GM13976 (cell line): ENCODE measurements around the gene RPL22.

Experiments used
- DNase-seq: peaks from one replicate; pipeline ENCODE4 v3.0.0; 2012; ENCODE audit warnings: low spot score
- in situ Hi-C: fragments of 300-500 bp; cut with MboI; formaldehyde crosslinking; loops from one replicate; pipeline ENCODE4 v1.12.0; 2022; ENCODE audit warnings: low sequenced_read_pairs, mixed read lengths, inconsistent platforms; ENCODE audit not compliant: unreplicated experiment
- TF ChIP-seq, protein P1 (sequence below): IDR thresholded peaks from 2 replicates; pipeline ENCODE4 v1.5.1; 2012; ENCODE audit warnings: borderline replicate concordance, mild to moderate bottlenecking; ENCODE audit not compliant: insufficient read depth; ENCODE audit errors: extremely low read depth, missing control alignments, control extremely low read depth

RPL22 gene

DNA sequence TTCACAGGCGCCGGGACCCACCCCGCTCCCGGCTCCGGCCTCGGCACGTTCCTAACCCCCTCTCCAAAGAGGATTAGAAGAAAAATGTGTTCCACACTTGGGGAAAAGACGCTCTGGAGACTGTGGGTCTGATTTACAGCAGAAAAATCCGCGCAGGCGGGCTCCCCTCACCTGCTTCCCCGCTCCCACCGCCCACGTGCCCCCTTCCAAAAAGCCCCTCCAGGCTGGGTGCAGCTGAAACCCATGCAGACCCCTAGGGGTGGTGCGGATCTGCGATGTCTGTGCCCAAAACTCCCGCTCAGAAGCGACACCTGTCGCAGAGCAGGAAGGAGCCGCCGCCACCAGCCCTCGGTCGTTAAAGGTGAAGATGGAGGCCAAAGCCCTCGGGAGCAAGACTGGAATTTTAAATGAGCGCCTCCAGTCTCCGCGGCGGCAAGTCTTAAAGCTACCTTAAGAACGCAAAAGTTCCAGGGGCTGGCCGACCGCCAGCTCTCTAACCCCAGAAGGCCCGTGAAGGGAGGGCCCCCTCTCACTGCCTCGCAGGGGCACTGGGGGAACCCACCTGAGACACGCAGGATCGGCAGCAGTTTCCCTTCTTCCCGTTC is 18.6 kb downstream of the RPL22 start:
- in situ Hi-C loops: no loop called here
- TF ChIP-seq, protein P1, sequence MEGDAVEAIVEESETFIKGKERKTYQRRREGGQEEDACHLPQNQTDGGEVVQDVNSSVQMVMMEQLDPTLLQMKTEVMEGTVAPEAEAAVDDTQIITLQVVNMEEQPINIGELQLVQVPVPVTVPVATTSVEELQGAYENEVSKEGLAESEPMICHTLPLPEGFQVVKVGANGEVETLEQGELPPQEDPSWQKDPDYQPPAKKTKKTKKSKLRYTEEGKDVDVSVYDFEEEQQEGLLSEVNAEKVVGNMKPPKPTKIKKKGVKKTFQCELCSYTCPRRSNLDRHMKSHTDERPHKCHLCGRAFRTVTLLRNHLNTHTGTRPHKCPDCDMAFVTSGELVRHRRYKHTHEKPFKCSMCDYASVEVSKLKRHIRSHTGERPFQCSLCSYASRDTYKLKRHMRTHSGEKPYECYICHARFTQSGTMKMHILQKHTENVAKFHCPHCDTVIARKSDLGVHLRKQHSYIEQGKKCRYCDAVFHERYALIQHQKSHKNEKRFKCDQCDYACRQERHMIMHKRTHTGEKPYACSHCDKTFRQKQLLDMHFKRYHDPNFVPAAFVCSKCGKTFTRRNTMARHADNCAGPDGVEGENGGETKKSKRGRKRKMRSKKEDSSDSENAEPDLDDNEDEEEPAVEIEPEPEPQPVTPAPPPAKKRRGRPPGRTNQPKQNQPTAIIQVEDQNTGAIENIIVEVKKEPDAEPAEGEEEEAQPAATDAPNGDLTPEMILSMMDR: no peak
- no peak for DNase-seq

DNA sequence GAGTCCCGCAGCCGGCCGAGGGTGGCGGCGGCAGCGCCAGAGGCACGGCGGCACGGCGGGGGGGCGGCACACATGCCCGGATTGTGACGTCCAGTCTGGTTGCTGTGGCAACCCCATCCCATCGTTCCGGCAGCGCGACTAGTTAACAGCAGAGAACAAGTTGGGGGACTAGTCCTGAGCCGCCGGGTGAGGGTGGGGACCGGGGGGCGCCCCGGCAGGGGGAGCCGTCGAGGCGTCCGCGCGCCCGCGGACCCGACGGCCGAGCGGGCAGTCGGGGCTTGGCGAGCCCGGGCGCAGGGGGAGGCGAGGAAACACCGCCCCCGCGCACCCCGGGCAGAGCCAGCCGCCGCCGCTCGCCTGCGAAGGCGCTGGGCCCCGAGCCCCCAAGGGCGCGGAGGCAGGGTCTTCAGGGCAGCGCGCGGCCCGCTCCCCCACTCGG is 19.1 kb downstream of the RPL22 start, which contains the start of gene CHD5:
Gene CHD5, minus strand, starts transcription at position 54 of the 439 bp plus-strand sequence. CDS start 298 bp downstream, outside the sequence.
- in situ Hi-C loops: no loop called here
- TF ChIP-seq, protein P1: no peak
- no peak for DNase-seq

DNA sequence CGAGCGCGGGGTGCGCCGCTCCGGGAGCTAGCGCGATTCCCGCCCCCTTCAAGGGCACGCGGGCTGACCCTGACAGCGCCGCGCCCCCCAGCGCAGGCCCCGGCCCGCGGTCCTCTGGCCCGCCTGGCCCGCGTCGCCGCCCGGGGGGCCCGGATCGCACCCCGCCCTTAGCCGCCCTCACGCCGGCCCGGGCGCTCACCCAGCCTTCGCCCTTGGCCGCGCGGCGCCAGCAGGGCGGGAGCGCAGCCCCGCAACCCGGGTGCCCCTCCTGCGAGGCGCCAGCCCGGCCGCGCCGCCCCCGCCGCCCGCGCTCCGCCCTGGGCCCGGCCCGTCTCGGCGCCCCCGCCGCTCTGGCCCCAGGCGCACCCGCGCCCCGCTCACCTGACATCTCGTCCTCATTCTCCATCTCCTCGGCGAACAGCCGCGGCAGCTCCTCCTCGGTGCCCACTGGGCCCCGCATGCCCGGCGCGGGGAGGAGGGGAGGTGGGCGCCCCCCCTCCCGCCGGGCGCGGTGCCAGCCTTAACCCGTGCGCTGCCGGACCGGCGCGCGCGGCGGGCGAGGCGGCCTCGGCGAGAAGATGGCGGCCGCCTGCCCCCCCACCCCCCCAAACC is 19.7 kb downstream of the RPL22 start:
- no peak for DNase-seq
- TF ChIP-seq, protein P1: no peak
- in situ Hi-C loops: no loop called here

DNA sequence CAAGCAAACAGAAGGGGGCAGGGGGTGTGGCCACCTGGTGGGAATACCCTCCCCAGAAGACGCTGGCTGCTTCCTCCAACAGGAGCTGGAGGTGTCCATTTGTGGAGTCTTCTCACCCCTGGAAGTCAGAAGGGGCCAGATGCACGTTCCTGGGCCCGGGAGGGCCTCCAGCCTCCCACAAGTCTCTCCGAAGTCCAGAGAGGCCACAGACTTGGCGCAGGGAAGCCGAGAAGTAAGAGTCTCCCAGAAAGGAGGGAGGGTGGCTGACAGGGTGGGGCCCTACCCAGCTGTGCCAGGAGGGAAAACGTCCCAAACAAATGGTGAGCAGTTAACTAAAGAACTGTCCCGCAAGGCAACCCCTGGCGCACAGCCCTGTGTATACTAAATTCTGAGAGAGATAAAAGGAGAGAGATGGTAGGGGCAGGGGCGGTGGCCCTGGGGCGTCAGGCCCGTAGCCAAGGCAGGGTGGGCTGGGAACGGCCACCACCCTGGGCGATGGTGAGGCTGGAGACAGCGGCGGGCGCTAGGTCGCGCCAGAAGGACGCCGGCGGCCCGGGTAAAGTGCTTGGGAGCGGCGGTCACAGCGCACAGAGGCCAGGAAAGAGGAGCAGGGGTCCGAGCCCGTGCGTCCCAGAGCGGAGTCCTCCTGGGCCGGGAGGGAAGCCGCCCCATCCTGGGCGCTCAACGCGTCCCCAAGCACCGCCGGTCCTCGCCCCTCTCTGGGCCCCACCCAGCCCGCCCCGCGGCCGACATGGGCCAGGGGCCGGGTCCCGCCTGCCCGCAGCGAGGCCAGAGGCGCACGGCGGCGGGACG is 20.4 kb downstream of the RPL22 start:
- TF ChIP-seq, protein P1: no peak
- in situ Hi-C loops: no loop called here
- no peak for DNase-seq

DNA sequence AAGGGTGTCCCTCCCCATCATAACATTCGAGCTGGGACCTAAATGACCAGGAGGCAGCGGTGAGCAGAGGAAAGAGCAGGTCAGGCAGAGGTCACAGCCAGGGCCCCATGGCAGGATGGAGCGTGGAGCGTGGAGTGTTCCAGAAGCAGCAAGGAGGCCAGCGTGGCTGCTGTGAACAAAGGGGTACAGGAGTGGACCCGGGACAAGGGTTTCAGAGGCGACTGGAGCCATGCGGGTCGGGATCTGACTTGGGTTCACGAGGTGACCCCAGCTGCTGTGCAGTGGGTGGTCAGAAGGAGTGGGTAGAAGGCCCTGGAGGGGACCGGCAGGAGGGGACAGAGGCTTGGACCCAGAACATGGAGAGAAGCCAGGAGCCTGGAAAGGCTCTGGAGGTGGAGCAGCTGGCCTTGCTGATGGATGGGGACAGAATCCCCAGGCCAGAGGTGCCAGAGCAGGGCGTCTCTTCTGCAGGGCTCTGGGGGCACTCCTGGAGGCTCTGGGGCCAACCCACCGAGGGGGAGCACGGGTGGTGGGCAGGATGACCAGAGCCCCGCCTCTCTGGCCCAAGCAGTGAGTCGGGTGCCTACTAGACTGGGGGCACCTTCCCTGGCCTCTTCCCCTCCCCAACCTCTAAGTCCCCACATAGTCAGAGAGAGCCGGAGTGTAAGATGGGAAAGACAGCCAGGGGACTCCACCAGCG is 21.6 kb downstream of the RPL22 start:
- no peak for DNase-seq

More for the DNA sequence above, 21.6 kb downstream of the RPL22 start:
- in situ Hi-C loops: no loop called here
- TF ChIP-seq, protein P1: no peak
